K562 treated with DMSO at 1 percent for 48 hours (cell line): ENCODE results near the gene SLC66A1. TPM values are rescaled to one million over a fixed set of nuclear protein-coding genes. Genes with fewer than 3 reads are reported as not detected.

Source experiments
- total RNA-seq: library from RNA; unstranded; fragments of 300-600 nt; gene quantifications from 2 replicates; pipeline ENCODE4 v1.2.3, GENCODE V29; 2022; ENCODE audit warnings: low replicate concordance; ENCODE audit errors: extremely low read depth

Gene SLC66A1
- total RNA-seq = not detected in 2 replicates

GRCh38 chr1:19311931-19312781, at the start of gene SLC66A1, which contains the start of gene AKR7A2:
SLC66A1 (plus strand) TSS chr1:19312326; CDS start chr1:19317678, 5,352 bp downstream.
AKR7A2 (minus strand) TSS chr1:19312144; CDS start chr1:19312124, 20 bp downstream.

GRCh38 chr1:19288324-19289241, 23.5 kb upstream of the SLC66A1 start, which contains the start of gene AKR7A3:
AKR7A3 (minus strand) TSS chr1:19288770; CDS start chr1:19288709, 61 bp downstream.

Other genes starting within 250 kb of the SLC66A1 start
- gene UBR4, start 102.1 kb upstream of the SLC66A1 start, total RNA-seq = 284 and 576 TPM in 2 replicates
- not detected in 2 replicates for gene EMC1, start 60.8 kb upstream of the SLC66A1 start, total RNA-seq
- not detected in 2 replicates for gene MRTO4, start 60.5 kb upstream of the SLC66A1 start, total RNA-seq
- not detected in 2 replicates for gene AKR7A3, start 23.6 kb upstream of the SLC66A1 start, total RNA-seq
- gene AKR7A2, start 182 bp upstream of the SLC66A1 start, total RNA-seq = not detected in 2 replicates
- not detected in 2 replicates for gene CAPZB, start 173.2 kb downstream of the SLC66A1 start, total RNA-seq